Endothelial cell of umbilical vein (primary cell): ENCODE data around the gene STARD4. TPM values are rescaled to one million over a fixed set of nuclear protein-coding genes. Genes with fewer than 3 reads are reported as not detected.

Experiments used
- BruUV-seq: library from RNA; stranded (reverse); fragments of 400-500 nt; replicated peaks from 2 replicates; lab custom pipeline; 2021; lab: Mats Ljungman, UMichigan
- CTCF ChIA-PET: fragments of 300-600, 350-600 bp; sonication (Branson Sonifier 250); formaldehyde crosslinking; loops from one replicate; lab custom pipeline; 2021; ENCODE audit warnings: antibody characterized with exemption, inconsistent platforms; lab: Charles Lee
- POLR2A ChIA-PET: fragments of 300-600, 350-600 bp; sonication (Branson Sonifier 250); formaldehyde crosslinking; loops from one replicate; lab custom pipeline; 2021; ENCODE audit warnings: antibody characterized with exemption, inconsistent platforms; lab: Charles Lee
- DNase-seq: peaks from one replicate; pipeline ENCODE4 v3.0.0-alpha.2; 2011; ENCODE audit warnings: low read depth, low spot score
- FAIRE-seq: peaks from 2 replicates; lab custom pipeline; 2011; peaks lifted over from hg19 to GRCh38; lab: Jason Lieb, UNC
- H2AFZ ChIP-seq: 2 replicates; pipeline ENCODE4 v1.6.0; 2012; ENCODE audit warnings: low read depth, low read length, control low read depth, inconsistent platforms
- H3K27ac ChIP-seq: 2 replicates; pipeline ENCODE4 v1.5.1; 2011; ENCODE audit warnings: low read depth, mild to moderate bottlenecking, control low read depth, low read length, moderate library complexity; ENCODE audit not compliant: insufficient read depth
- H3K27me3 ChIP-seq, 2 experiments: 2 replicates each; pipeline versions ENCODE4 v1.6.0 to v1.6.1; 2011; ENCODE audit warnings: low read length in 2 of 2, mixed read lengths in 1 of 2; ENCODE audit not compliant: control insufficient read depth in 2 of 2, insufficient read depth in 2 of 2
- H3K36me3 ChIP-seq, 2 experiments: 2 replicates in 1 of 2; 3 replicates in 1 of 2; pipeline ENCODE4 v1.5.1; 2011; ENCODE audit warnings: low read length in 2 of 2, mild to moderate bottlenecking in 1 of 2, moderate library complexity in 1 of 2; ENCODE audit not compliant: control insufficient read depth in 2 of 2, insufficient read depth in 2 of 2; ENCODE audit errors: extremely low read depth in 1 of 2
- H3K4me1 ChIP-seq: 3 replicates; pipeline ENCODE4 v1.5.1; 2011; ENCODE audit warnings: mild to moderate bottlenecking, low read length; ENCODE audit not compliant: control insufficient read depth, insufficient read depth; ENCODE audit errors: extremely low read depth
- H3K4me2 ChIP-seq: 2 replicates; pipeline ENCODE4 v1.6.1; 2011; ENCODE audit warnings: low read length, control low read depth, mixed read lengths; ENCODE audit not compliant: insufficient read depth
- H3K4me3 ChIP-seq, 3 experiments: fragments of 200-600 bp in 1 of 3; sonication (generic), shearing (Covaris generic) in 1 of 3; replicated peaks in 1 of 3; 2 replicates each; pipeline ENCODE4 v1.5.1; 2011 to 2016; ENCODE audit warnings: control low read depth in 3 of 3, low read length in 3 of 3, mild to moderate bottlenecking in 2 of 3, inconsistent platforms in 1 of 3, low read depth in 1 of 3, moderate library complexity in 1 of 3; ENCODE audit not compliant: insufficient read depth in 1 of 3
- H3K79me2 ChIP-seq: 2 replicates; pipeline ENCODE4 v1.6.0; 2012; ENCODE audit warnings: low read length, inconsistent platforms; ENCODE audit not compliant: control insufficient read depth, insufficient read depth
- H3K9ac ChIP-seq: replicated peaks from 2 replicates; pipeline ENCODE3; 2011; ENCODE audit warnings: low read length, control low read depth; ENCODE audit not compliant: insufficient read depth; ENCODE audit errors: extremely low read depth
- H3K9me1 ChIP-seq: replicated peaks from 3 replicates; pipeline ENCODE4 v1.6.0; 2011; ENCODE audit warnings: mild to moderate bottlenecking, low read length; ENCODE audit not compliant: control insufficient read depth, insufficient read depth; ENCODE audit errors: extremely low read depth
- H3K9me3 ChIP-seq: replicated peaks from 2 replicates; pipeline ENCODE4 v1.5.1; 2012; ENCODE audit warnings: low read length, inconsistent platforms; ENCODE audit not compliant: control insufficient read depth, insufficient read depth
- H4K20me1 ChIP-seq: replicated peaks from 2 replicates; pipeline ENCODE3; 2011; ENCODE audit warnings: mild to moderate bottlenecking, low read length; ENCODE audit not compliant: control insufficient read depth, insufficient read depth; ENCODE audit errors: extremely low read depth
- CTCF ChIP-seq, 2 donors: IDR thresholded peaks; 1 replicate in 1 of 2; 2 replicates in 1 of 2; pipeline ENCODE4 v1.5.1; 2011; ENCODE audit warnings: low read length in 2 of 2, mild to moderate bottlenecking in 2 of 2, moderate library complexity in 2 of 2, control low read depth in 1 of 2, inconsistent platforms in 1 of 2, low read depth in 1 of 2; ENCODE audit not compliant: insufficient read depth in 1 of 2; ENCODE audit errors: extremely low read depth in 1 of 2
- EZH2 ChIP-seq: IDR thresholded peaks from 2 replicates; pipeline ENCODE4 v1.6.1; 2012; ENCODE audit warnings: borderline replicate concordance, low read depth, mild to moderate bottlenecking, moderate library complexity, low read length, inconsistent platforms; ENCODE audit not compliant: severe bottlenecking
- FOS ChIP-seq: IDR thresholded peaks from 2 replicates; pipeline ENCODE4 v1.6.1; 2011; ENCODE audit warnings: mild to moderate bottlenecking, low read length, moderate library complexity, borderline replicate concordance; ENCODE audit not compliant: insufficient read depth
- GATA2 ChIP-seq: IDR thresholded peaks from 2 replicates; pipeline ENCODE4 v1.7.0; 2011; ENCODE audit warnings: low read depth, mild to moderate bottlenecking, moderate library complexity, mixed read lengths, low read length; ENCODE audit not compliant: insufficient read length, insufficient read depth
- JUN ChIP-seq: IDR thresholded peaks from 2 replicates; pipeline ENCODE4 v1.6.1; 2011; ENCODE audit warnings: borderline replicate concordance, low read depth; ENCODE audit not compliant: insufficient read length, insufficient read depth
- MAX ChIP-seq: IDR thresholded peaks from 2 replicates; pipeline ENCODE4 v1.6.1; 2011; ENCODE audit not compliant: insufficient read depth, insufficient read length
- MYC ChIP-seq: IDR thresholded peaks from one replicate; pipeline ENCODE4 v1.6.1; 2011; ENCODE audit warnings: mild to moderate bottlenecking, low read depth, low read length
- POLR2A ChIP-seq: IDR thresholded peaks from 2 replicates; pipeline ENCODE4 v1.6.1; 2012; ENCODE audit warnings: low read depth, mild to moderate bottlenecking, control low read depth, low read length
- POLR2AphosphoS5 ChIP-seq: IDR thresholded peaks from 2 replicates; pipeline ENCODE4 v1.6.1; 2012; ENCODE audit warnings: low read depth, mild to moderate bottlenecking, control low read depth, low read length, moderate library complexity; ENCODE audit not compliant: insufficient read depth
- dilution Hi-C: fragments of 300-500 bp; cut with MboI; formaldehyde crosslinking; loops from one replicate; pipeline ENCODE4 v1.15.0; 2019; ENCODE audit warnings: low sequenced_read_pairs; ENCODE audit not compliant: extremely low pct_ligation_motif_present
- intact Hi-C: fragments of 100-400 bp; cut with micrococcal nuclease; formaldehyde crosslinking; loops from one replicate; pipeline ENCODE4 v1.10.0; 2022
- polyA plus RNA-seq, 4 experiments: library from polyadenylated mRNA; depleted of rRNA in 3 of 4; stranded (reverse) in 3 of 4; unstranded in 1 of 4; fragments of >200 nt; gene quantifications; 2 replicates each; pipeline versions ENCODE4 v1.2.1 to v1.2.3, GENCODE V29; 2011 to 2012; ENCODE audit warnings: missing spikeins in 1 of 4
- total RNA-seq: library from RNA; stranded (reverse); gene quantifications from 2 replicates; pipeline ENCODE4 v1.2.3, GENCODE V29; 2021

The STARD4 gene
- total and polyA plus RNA-seq, 2 donors (not counting 3 experiments of a cell fraction or from before 2014, with no cell fraction given), result 33.6 to 77.1 TPM

GRCh38 chr5:111548348-111548950 lies 36.1 kb upstream of the STARD4 start:
- CTCF ChIA-PET, result interaction anchor here (1.1 to 1.2 kb wide), 2 partner anchors 17 to 150 kb away, joined by 3 read pairs; no protein-coding TSS in a partner anchor
- intact Hi-C loops (no loop called here), dilution Hi-C loops (no loop called here)
- TF ChIP-seq POLR2A, result no peak
- no peak for TF ChIP-seq POLR2AphosphoS5
- TF ChIP-seq JUN, result no peak
- no peak for TF ChIP-seq FOS
- no peak for TF ChIP-seq CTCF (IDR thresholded peaks at IDR 0.05; ENCODE audit: extremely low read depth in 1 of 2, insufficient read depth in 1 of 2, low read depth in 1 of 2, low read length in 2 of 2)
- TF ChIP-seq EZH2, result no peak
- no peak for TF ChIP-seq MAX
- no peak for TF ChIP-seq GATA2
- TF ChIP-seq MYC, result no peak
- H3K27ac ChIP-seq, result no peak overlapping the region
- H3K4me1 ChIP-seq, result peaks cover 25% of the 10 kb centered on the region
- DNase-seq (no peak), FAIRE-seq (no peak)
- H3K79me2 ChIP-seq, result no peaks in the 10 kb centered on the region
- H3K9me3 ChIP-seq, result no peaks in the 10 kb centered on the region
- no peaks in the 10 kb centered on the region for H3K9me1 ChIP-seq
- H3K4me2 ChIP-seq, result no peak overlapping the region
- no peaks in the 10 kb centered on the region for H4K20me1 ChIP-seq
- H3K4me3 ChIP-seq, result no peak overlapping the region
- H2AFZ ChIP-seq, result no peak overlapping the region
- no peaks in the 10 kb centered on the region for H3K27me3 ChIP-seq
- POLR2A ChIA-PET, result no interaction called here
- no peak overlapping the region for H3K9ac ChIP-seq
- BruUV-seq, result no TSS peak
- H3K36me3 ChIP-seq, result no peaks in the 10 kb centered on the region
